HAP-1 (cell line): Measurements from ENCODE around the gene PHF2.

Experiments
- DNase-seq, 2 experiments: peaks; one replicate each; pipeline ENCODE4 v3.0.0-alpha.2; 2016 to 2020; ENCODE audit warnings: low spot score in 2 of 2
- H3K27me3 ChIP-seq: fragments of 250-450 bp; sonication (Bioruptor Pico); 2 replicates; pipeline ENCODE4 v1.5.1; 2020; ENCODE audit warnings: low read depth, mild to moderate bottlenecking, moderate library complexity
- H3K36me3 ChIP-seq: fragments of 250-450 bp; sonication (Bioruptor Pico); replicated peaks from 2 replicates; pipeline ENCODE4 v1.5.1; 2020; ENCODE audit warnings: mild to moderate bottlenecking
- H3K4me1 ChIP-seq: fragments of 250-450 bp; sonication (Bioruptor Pico); 2 replicates; pipeline ENCODE4 v1.5.1; 2020; ENCODE audit warnings: mild to moderate bottlenecking
- H3K4me3 ChIP-seq: fragments of 250-450 bp; sonication (Bioruptor Pico); 2 replicates; pipeline ENCODE4 v1.5.1; 2020; ENCODE audit warnings: mild to moderate bottlenecking, moderate library complexity
- H3K9me3 ChIP-seq: fragments of 250-450 bp; sonication (Bioruptor Pico); 2 replicates; pipeline ENCODE4 v1.5.1; 2020; ENCODE audit warnings: mild to moderate bottlenecking, moderate library complexity
- in situ Hi-C: fragments of 300-500 bp; cut with MboI; formaldehyde crosslinking; loops from 3 replicates; pipeline ENCODE4 v1.14.3; 2020; ENCODE audit warnings: low sequenced_read_pairs, inconsistent platforms, mixed read lengths

The PHF2 gene

DNA sequence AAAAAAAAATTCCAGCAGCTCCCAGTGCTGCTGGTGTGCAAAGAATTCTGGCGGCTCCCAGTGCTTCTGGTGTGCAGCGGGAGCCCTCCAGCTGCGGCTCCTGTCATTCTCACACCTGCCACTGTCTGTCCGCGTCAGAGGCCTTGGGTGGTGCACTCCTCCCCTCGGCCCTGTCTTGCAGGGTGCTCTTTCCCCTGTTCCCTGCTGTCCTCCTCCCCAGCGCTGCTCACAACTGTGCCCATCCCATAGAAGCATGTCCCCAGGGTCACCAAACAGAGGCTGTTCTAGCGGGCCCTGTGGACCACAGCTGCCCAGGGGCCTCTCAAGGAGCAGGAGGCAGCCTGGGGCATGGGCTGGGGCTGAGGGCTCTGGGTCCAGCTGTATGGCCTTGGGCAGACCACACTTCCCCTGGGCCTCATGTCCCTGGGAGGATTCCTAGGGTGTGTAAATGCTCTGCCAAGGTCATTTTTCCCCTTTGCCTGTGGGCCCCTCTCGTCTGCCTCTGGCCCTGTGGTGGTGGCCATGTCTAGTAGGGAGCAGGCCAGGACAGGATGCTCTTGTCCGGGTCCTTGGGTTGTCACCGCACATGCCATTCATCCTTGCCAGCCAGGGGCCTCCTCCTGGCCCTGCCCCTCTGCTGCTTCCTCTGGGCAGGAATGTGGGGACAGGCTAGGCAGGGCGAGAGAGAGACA lies 68.2 kb downstream of the PHF2 start:
- in situ Hi-C loops = no loop called here

DNA sequence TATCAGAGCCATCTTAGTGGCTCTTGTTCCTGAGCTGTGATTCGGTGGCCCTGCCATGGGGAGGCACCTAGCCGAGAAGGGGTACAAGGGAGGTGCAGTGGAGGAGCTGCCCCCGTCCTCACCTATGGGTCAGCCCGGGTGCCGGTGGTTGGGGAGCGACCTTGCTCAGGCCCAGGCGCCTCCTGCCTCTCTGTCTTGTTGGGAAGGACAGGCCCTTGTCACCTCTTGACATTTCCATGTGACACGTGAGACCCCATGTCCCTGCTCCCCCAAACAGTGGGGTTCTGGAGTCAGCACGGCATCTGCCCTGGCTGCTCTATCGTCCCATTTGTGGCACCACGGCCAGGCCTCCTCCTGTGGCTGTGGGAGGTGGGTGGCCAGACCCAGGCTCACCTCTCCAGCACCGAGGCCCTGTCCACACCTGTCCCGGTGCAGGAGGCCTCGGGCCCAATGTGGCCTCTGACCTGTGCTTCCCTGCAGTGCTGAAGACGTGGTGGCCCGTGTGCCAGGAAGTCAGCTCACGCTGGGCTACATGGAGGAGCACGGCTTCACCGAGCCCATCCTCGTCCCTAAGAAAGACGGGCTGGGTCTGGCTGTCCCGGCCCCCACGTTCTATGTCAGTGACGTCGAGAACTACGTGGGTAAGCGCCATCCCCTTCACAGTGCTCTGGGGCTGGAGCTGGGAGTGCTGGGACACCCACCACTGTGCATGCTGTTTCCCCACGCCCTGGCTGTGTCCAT lies 68.9 kb downstream of the PHF2 start:
- Histone ChIP-seq H3K27me3 (no peaks in the 10 kb centered on the region), H3K4me3 (no peak overlapping the region), H3K36me3 (peaks cover 10% of the 10 kb centered on the region), H3K9me3 (no peaks in the 10 kb centered on the region), H3K4me1 (peaks cover 17% of the 10 kb centered on the region)
- no peak for DNase-seq
- in situ Hi-C loops = no loop called here

More for the DNA sequence above, 68.2 kb downstream of the PHF2 start:
- no peak for DNase-seq
- no peaks in the 10 kb centered on the region for H3K9me3 ChIP-seq
- H3K4me3 ChIP-seq = no peak overlapping the region
- H3K27me3 ChIP-seq = no peaks in the 10 kb centered on the region
- H3K36me3 ChIP-seq = peaks cover 6% of the 10 kb centered on the region
- peaks cover 17% of the 10 kb centered on the region for H3K4me1 ChIP-seq

DNA sequence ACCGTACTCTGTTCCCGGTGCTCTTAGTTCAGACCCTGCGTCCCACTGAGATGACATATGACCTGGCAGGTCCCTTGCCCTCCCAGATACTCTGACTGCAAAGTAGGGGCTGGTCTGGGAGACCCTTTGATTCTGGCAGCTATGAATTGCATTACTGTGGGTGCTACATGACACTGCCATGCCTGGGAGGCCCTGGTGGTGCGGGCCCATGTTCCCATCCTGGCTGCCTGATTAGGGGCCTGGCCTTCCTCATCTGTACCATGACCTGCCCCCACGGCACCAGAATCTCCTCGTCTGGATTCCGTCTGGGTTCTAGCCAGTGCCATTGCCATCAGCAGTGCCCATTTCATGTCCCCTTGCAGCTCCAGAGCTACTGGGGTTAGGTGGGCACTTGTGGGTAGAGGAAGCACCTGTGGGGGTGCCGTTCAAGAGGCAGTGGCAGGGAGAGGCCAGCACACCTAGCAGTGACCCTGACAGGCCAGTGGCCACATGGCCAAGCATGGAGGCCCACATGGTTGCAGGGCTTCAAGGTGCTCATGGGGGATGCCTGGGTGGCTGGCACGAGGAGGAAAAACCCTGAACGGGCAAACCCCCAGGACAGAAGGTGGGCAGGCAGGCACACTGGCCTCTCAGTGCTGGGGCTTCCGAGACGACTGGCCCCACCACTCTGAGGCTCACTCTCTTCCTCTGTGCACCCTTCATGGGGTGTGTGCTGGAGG lies 69.7 kb downstream of the PHF2 start:
- no peaks in the 10 kb centered on the region for H3K9me3 ChIP-seq
- H3K36me3 ChIP-seq = peaks cover 11% of the 10 kb centered on the region
- DNase-seq = no peak
- no peaks in the 10 kb centered on the region for H3K27me3 ChIP-seq
- in situ Hi-C loops = no loop called here
- H3K4me1 ChIP-seq = peaks cover 13% of the 10 kb centered on the region
- H3K4me3 ChIP-seq = no peak overlapping the region

DNA sequence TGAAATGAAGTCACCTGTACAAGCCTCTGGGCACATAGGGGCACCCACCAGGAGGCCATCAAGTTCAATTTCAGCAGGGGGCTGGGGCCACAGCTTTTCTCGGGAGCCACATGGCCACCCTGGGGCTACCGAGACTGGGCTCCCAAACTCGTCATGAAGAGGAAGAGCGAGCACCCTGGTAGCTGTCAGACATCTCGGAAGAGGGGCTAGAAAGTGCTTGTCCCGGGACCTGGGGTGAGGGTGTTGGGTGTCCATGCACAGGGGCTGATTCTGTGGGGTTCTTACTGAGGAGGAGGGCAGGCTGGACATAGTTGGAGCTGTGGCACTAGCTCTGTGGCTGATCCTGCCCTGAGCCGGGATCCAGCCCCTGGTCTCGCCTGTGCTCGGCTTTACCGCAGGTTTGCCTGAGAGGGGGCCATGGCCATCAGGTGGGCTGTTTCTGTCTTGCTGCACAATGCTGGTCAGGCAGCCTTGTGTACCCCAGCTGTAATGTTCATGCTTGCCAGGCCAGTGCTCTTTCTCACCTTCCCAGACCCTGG lies 70.3 kb downstream of the PHF2 start:
- no peaks in the 10 kb centered on the region for H3K27me3 ChIP-seq
- H3K4me1 ChIP-seq = peaks cover 7% of the 10 kb centered on the region
- in situ Hi-C loops = no loop called here
- peaks cover 11% of the 10 kb centered on the region for H3K36me3 ChIP-seq
- no peaks in the 10 kb centered on the region for H3K9me3 ChIP-seq
- no peak overlapping the region for H3K4me3 ChIP-seq
- DNase-seq = no peak

DNA sequence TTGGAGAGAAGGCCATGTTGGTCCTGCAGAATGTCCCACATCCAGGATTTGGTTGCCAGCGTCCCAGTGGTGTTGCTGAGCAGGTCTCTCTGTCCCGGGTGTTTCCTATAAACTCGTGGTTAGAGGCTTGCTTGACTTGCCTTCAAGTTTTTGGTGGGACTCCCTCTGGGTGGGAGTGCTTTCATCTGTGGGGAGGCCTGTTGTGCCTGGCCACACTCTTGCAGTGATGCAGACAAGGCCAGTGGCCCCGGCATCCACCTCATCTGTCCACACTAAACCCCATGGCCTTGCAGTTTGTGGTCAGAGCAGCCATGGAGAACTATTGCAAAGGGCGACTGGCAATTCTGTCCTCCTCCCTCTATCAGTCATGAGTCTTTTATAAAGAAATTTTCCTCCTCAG lies 71.8 kb downstream of the PHF2 start:
- Histone ChIP-seq H3K9me3 (no peaks in the 10 kb centered on the region), H3K36me3 (peaks cover 11% of the 10 kb centered on the region), H3K27me3 (no peaks in the 10 kb centered on the region), H3K4me1 (no peaks in the 10 kb centered on the region), H3K4me3 (no peak overlapping the region)
- DNase-seq = no peak
- in situ Hi-C loops = no loop called here

DNA sequence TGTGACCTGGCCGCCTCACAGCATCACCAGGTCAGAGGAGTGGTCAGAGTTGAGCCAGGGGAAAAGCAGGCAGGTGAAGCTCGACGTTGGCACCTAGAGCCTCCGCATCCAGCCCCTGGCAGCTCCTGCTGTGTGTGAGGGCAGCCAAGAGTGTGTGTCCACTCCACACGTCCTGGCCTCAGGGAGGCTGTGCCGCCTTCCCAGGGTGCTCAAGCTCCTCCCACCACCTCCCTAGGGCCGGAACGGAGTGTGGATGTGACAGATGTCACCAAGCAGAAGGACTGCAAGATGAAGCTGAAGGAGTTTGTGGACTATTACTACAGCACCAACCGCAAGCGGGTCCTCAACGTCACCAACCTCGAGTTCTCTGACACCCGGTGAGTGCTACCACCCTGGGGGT lies 72.5 kb downstream of the PHF2 start:
- Histone ChIP-seq H3K4me1 (no peaks in the 10 kb centered on the region), H3K9me3 (no peaks in the 10 kb centered on the region), H3K4me3 (no peak overlapping the region), H3K36me3 (peaks cover 11% of the 10 kb centered on the region), H3K27me3 (no peaks in the 10 kb centered on the region)
- no peak for DNase-seq
- in situ Hi-C loops = no loop called here

DNA sequence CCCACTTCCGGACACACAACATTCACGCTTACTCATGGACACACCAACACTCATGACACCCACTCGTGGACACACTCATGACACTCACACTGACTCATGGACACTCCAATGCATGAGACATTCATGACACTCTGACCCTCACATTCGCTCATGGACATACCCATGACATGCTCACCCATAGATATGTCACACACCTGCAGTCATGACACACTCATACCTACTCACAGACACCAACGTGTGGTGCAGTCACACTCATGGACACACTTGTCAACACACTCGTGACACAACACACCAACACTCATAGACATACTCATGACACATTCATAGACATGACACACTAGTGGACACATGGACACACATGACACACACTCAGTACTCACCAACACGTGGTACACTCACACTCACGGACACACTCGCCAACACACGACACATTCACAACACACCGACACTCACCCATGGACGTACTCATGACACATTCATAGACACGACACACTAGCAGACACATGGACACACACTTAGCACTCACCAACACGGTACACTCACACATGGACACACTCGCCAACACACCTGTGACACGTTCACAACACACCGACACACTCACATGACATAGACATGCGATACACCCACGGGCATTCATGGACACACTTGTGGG lies 73.4 kb downstream of the PHF2 start:
- Histone ChIP-seq H3K4me1 (no peaks in the 10 kb centered on the region), H3K9me3 (no peaks in the 10 kb centered on the region), H3K27me3 (no peaks in the 10 kb centered on the region), H3K4me3 (no peak overlapping the region), H3K36me3 (peaks cover 11% of the 10 kb centered on the region)
- no peak for DNase-seq
- in situ Hi-C loops = no loop called here

DNA sequence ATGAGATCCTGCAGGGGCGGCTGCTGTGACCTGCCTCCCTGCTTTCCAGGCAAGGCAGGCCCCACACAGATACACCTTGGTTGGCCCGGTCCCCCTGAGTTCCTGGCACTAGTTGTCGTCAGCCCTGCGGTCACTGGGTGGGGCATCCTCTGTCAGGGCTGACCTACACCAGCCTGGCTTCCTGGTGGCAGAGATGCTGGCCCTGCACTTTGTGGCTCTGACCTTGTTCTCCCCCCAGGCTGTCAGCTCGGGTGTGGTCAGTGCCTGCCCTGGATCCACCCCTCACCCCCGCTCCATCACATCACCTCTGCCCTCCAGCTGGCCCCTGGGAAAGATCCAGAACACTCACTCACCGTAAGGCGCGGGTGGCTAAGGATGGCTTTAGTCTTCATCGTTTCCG lies 74.1 kb downstream of the PHF2 start:
- Histone ChIP-seq H3K4me3 (no peak overlapping the region), H3K36me3 (peaks cover 11% of the 10 kb centered on the region), H3K4me1 (no peaks in the 10 kb centered on the region), H3K27me3 (no peaks in the 10 kb centered on the region), H3K9me3 (no peaks in the 10 kb centered on the region)
- DNase-seq = no peak
- in situ Hi-C loops = no loop called here

DNA sequence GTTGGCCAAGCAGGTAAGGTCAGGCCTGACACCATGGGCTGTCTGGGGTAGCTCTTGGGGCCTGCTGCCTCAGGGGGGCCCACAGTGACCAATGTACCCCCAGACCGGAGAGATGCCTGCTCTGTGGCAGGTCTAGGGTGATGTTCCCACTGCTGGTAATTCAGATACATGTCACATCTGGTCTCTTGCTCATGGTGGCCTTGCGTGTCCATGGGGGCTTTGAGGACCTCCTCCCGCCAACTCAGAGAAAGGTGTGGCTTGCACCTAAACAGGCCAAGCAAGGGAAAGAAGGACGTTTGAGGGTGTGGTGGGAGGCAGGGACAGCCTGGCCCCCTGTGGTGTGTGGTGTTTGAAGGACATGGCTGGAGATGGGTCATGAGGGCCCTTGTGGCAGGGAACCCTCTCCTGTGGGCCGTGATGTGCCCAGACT lies 75.2 kb downstream of the PHF2 start:
- DNase-seq = no peak
- no peaks in the 10 kb centered on the region for H3K27me3 ChIP-seq
- H3K9me3 ChIP-seq = no peaks in the 10 kb centered on the region
- H3K36me3 ChIP-seq = peaks cover 11% of the 10 kb centered on the region
- H3K4me3 ChIP-seq = no peak overlapping the region
- H3K4me1 ChIP-seq = no peaks in the 10 kb centered on the region
- in situ Hi-C loops = no loop called here

DNA sequence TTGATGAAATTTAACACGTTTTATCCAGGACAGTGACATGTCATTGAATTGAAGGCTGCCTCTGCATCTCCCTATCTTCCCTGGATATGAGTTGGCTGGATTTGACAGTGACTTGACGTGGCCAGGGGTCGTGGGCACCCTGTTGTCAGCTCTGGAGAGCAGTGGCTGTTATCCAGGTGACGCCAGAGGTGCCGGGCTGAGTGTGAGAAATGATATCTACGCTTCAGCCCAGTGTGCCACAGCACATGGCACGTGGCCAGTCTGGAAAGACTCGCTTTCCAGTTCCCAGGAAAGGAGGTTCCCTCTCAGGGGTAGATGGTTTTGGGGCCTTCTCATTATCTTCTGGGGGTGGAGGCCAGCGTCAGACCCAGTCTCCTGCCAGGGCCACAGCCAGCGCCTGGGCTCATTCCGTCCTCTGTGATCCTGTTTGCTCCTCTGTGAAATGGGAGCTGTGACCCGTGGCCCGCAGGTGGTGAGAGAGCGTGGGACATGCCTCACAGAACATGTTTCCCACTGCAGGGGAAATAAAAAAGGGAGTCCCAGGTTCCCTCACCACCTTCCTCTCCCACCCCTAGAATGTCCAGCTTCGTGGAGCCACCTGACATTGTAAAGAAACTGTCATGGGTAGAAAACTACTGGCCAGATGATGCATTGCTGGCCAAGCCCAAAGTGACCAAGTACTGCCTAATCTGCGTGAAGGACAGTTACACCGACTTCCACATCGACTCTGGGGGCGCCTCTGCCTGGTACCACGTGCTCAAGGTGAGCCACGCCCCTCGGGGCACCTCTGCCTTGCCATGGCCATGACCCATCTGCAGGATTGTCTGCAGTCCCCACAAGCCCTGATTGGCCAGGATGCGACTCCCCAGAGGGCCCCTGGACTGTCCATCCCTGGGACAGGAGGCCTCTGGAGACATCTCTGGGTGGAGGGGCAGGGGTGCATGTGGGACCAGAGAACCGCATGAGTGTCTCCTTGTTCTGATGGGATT lies 76.5 kb downstream of the PHF2 start:
- H3K4me1 ChIP-seq = no peaks in the 10 kb centered on the region
- no peak overlapping the region for H3K4me3 ChIP-seq
- no peaks in the 10 kb centered on the region for H3K9me3 ChIP-seq
- in situ Hi-C loops = no loop called here
- H3K36me3 ChIP-seq = peaks cover 11% of the 10 kb centered on the region
- no peaks in the 10 kb centered on the region for H3K27me3 ChIP-seq
- no peak for DNase-seq

DNA sequence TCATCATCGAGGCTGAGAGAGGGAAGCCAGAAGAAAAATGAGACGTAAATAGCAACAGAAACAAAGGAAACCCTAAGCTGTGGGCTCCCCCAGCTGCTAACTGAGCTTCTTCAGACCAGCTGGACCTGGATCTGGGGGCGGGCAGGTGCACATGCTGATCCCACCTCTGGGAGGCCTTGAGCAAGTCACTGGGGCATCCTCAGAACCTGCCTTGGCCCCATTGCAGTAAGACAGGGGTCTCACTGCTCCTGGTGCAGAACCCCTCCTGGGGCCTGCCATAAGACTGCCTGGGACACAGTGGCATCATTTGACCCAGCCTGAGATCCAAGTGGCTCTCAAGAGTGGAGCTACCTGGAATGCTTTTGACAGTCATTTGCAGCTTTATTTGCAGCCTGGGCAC lies 77.4 kb downstream of the PHF2 start:
- Histone ChIP-seq H3K9me3 (no peaks in the 10 kb centered on the region), H3K4me3 (no peak overlapping the region), H3K4me1 (no peaks in the 10 kb centered on the region), H3K36me3 (peaks cover 11% of the 10 kb centered on the region), H3K27me3 (no peaks in the 10 kb centered on the region)
- no peak for DNase-seq
- in situ Hi-C loops = no loop called here

DNA sequence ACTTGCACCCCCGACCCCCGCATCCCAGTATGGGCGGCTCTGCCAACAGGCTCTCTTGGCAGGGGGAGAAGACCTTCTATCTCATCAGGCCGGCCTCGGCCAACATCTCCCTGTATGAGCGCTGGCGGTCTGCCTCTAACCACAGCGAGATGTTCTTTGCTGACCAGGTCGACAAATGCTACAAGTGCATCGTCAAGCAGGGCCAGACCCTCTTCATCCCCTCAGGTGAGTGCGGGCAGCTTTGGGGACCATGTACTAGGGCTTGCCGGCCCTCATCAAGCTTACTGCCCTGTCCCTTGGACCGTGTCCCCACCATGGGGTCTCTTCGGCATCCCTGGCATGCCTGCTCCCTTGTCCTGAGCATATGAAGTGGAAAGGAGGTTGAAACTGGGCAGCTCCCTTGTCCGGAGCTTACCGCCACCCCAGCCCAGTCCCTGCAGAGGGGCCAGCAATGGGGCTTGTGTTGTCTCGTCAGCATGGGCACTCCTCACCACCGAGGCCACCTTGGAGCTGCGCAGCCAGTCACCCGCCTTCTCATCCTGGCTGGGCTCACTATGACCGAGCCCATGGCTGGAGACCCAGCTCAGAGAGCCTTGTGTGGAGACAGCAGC lies 78.1 kb downstream of the PHF2 start:
- no peaks in the 10 kb centered on the region for H3K4me1 ChIP-seq
- in situ Hi-C loops = no loop called here
- no peak overlapping the region for H3K4me3 ChIP-seq
- no peaks in the 10 kb centered on the region for H3K9me3 ChIP-seq
- H3K27me3 ChIP-seq = no peaks in the 10 kb centered on the region
- H3K36me3 ChIP-seq = peaks cover 10% of the 10 kb centered on the region
- DNase-seq = no peak
